OCI-LY1 (cell line): Measurements from ENCODE around the gene MAGI2.

Source experiments
- H2AFZ ChIP-seq: fragments of 200-600 bp; sonication (generic), shearing (Covaris generic); 2 replicates; pipeline ENCODE4 v1.6.0; 2014; ENCODE audit warnings: antibody characterized with exemption, mild to moderate bottlenecking, low read length
- H3F3A ChIP-seq: fragments of 200-600 bp; sonication (generic), shearing (Covaris generic); 2 replicates; pipeline ENCODE4 v1.6.0; 2014; ENCODE audit warnings: mild to moderate bottlenecking, antibody characterized with exemption, low read length, moderate library complexity; ENCODE audit not compliant: insufficient read depth
- H3K27ac ChIP-seq: fragments of 200-600 bp; sonication (generic); 2 replicates; pipeline ENCODE4 v1.5.1; 2014; ENCODE audit warnings: low read length, mixed run types, mild to moderate bottlenecking, low read depth; ENCODE audit not compliant: poor library complexity, severe bottlenecking
- H3K27me3 ChIP-seq: fragments of 200-600 bp; sonication (generic); 2 replicates; pipeline ENCODE4 v1.6.0; 2014; ENCODE audit warnings: antibody characterized with exemption, mild to moderate bottlenecking, low read length, moderate library complexity; ENCODE audit not compliant: insufficient read depth
- H3K36me3 ChIP-seq: fragments of 200-600 bp; sonication (generic); 2 replicates; pipeline ENCODE4 v1.6.1; 2014; ENCODE audit warnings: mild to moderate bottlenecking, antibody characterized with exemption, low read length, moderate library complexity, mixed read lengths; ENCODE audit not compliant: insufficient read depth
- H3K4me1 ChIP-seq: fragments of 200-600 bp; sonication (generic); 2 replicates; pipeline ENCODE4 v1.5.1; 2014; ENCODE audit warnings: mild to moderate bottlenecking, low read length, moderate library complexity; ENCODE audit not compliant: insufficient read depth, severe bottlenecking
- H3K4me2 ChIP-seq: fragments of 200-600 bp; sonication (generic), shearing (Covaris generic); 2 replicates; pipeline ENCODE4 v1.6.1; 2014; ENCODE audit warnings: low read length
- H3K4me3 ChIP-seq: fragments of 200-600 bp; sonication (generic); 2 replicates; pipeline ENCODE4 v1.5.1; 2014; ENCODE audit warnings: low read length, low read depth, mild to moderate bottlenecking, mixed read lengths; ENCODE audit not compliant: poor library complexity, severe bottlenecking
- H3K79me2 ChIP-seq: fragments of 200-600 bp; shearing (Covaris generic); 2 replicates; pipeline ENCODE4 v1.6.1; 2016; ENCODE audit warnings: mixed run types, low read length, mixed read lengths; ENCODE audit not compliant: insufficient read depth
- H3K9ac ChIP-seq: fragments of 200-600 bp; sonication (generic), shearing (Covaris generic); 2 replicates; pipeline ENCODE4 v1.6.1; 2014; ENCODE audit warnings: mild to moderate bottlenecking, low read length, mixed read lengths
- H3K9me2 ChIP-seq: fragments of 200-600 bp; sonication (generic), shearing (Covaris generic); 2 replicates; pipeline ENCODE4 v1.6.1; 2014; ENCODE audit warnings: low read depth, mild to moderate bottlenecking, low read length, mixed read lengths
- H3K9me3 ChIP-seq: fragments of 200-600 bp; shearing (Covaris generic); 2 replicates; pipeline ENCODE4 v1.6.1; 2014; ENCODE audit warnings: low read length, mixed read lengths
- H4K20me1 ChIP-seq: fragments of 200-600 bp; sonication (generic), shearing (Covaris generic); 2 replicates; pipeline ENCODE4 v1.6.0; 2016; ENCODE audit warnings: mild to moderate bottlenecking, low read length; ENCODE audit not compliant: insufficient read depth
- CTCF ChIP-seq: fragments of 200-600 bp; sonication (generic), shearing (Covaris generic); IDR thresholded peaks from 2 replicates; pipeline ENCODE4 v1.5.1; 2017; ENCODE audit warnings: mild to moderate bottlenecking, antibody characterized with exemption, low read length, moderate library complexity, mixed read lengths
- EZH2 ChIP-seq: fragments of 200-600 bp; sonication (generic), shearing (Covaris generic); IDR thresholded peaks from 2 replicates; pipeline ENCODE4 v1.8.0; 2017; ENCODE audit warnings: borderline replicate concordance, mixed run types, mild to moderate bottlenecking, antibody characterized with exemption, low read length, moderate library complexity, mixed read lengths

MAGI2 gene

DNA sequence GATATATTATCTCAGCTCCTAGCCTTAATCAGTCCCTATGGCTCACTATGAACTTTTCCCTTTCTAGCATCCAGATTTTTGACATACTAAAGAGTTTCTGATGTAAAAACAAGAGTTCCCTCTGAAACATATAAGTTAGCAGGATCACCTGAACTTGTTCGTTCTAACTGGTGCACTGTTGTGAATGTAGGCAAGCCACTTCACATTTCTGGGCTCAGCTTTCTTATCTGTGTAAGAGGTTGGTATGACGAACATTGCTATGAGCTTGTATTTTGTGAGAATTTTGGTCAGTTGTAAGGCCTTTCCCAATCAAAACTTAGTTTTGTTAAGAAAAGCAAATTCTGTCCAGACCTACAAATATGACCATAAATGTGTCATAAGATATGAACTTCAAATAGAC is 46.1 kb downstream of the MAGI2 start:
- Histone ChIP-seq H3K27ac (no peak overlapping the region), H3K9ac (no peak overlapping the region), H3K27me3 (no peaks in the 10 kb centered on the region), H3K36me3 (no peaks in the 10 kb centered on the region), H3K4me2 (no peak overlapping the region), H3K79me2 (no peaks in the 10 kb centered on the region), H3F3A (no peaks in the 10 kb centered on the region), H3K4me1 (no peaks in the 10 kb centered on the region), H4K20me1 (no peaks in the 10 kb centered on the region), H2AFZ (no peak overlapping the region), H3K9me2 (no peaks in the 10 kb centered on the region), H3K9me3 (no peaks in the 10 kb centered on the region), H3K4me3 (no peak overlapping the region)
- TF ChIP-seq EZH2 = no peak
- TF ChIP-seq CTCF = no peak

- Histone ChIP-seq H3K36me3 (no peaks in the 10 kb centered on the region), H3K9me3 (no peaks in the 10 kb centered on the region), H3K4me1 (no peaks in the 10 kb centered on the region), H3K79me2 (no peaks in the 10 kb centered on the region), H3K4me3 (no peak overlapping the region), H3K9ac (no peak overlapping the region), H3K9me2 (no peaks in the 10 kb centered on the region), H2AFZ (no peak overlapping the region), H3K27me3 (no peaks in the 10 kb centered on the region), H3K4me2 (no peak overlapping the region), H3F3A (no peaks in the 10 kb centered on the region), H3K27ac (no peak overlapping the region), H4K20me1 (no peaks in the 10 kb centered on the region)
- TF ChIP-seq CTCF = no peak
- no peak for TF ChIP-seq EZH2
These were observed 47.1 kb downstream of the MAGI2 start for GRCh38 chr7:79406371-79406770.

DNA sequence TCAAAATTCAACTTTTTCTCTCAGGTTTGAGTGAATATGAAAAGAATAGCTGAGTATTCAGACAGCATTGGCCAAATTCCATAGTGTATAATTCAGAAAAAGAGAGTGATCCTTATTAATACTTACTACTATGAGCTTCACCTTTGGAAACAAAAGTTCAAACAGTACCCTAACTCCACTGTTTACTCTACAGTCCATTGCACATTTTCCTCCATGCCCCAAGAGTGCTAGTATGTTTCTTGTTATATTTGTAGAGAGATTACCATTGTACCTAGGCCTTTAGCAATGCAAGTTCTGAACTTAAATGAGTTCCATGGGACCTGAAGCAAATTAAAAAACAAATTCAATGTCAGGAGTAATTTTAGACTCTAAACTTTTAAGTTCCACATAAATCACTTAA is 48.1 kb downstream of the MAGI2 start:
- Histone ChIP-seq H3K79me2 (no peaks in the 10 kb centered on the region), H3K9ac (no peak overlapping the region), H4K20me1 (no peaks in the 10 kb centered on the region), H3K36me3 (no peaks in the 10 kb centered on the region), H3K4me1 (no peaks in the 10 kb centered on the region), H3K27me3 (no peaks in the 10 kb centered on the region), H3K4me3 (no peak overlapping the region), H3K4me2 (no peak overlapping the region), H3K27ac (no peak overlapping the region), H3K9me2 (no peaks in the 10 kb centered on the region), H3F3A (no peaks in the 10 kb centered on the region), H3K9me3 (no peaks in the 10 kb centered on the region), H2AFZ (no peak overlapping the region)
- no peak for TF ChIP-seq CTCF
- TF ChIP-seq EZH2 = no peak
